Measurements from ENCODE around the gene NRN1. TPM values are rescaled to one million over a fixed set of nuclear protein-coding genes. Genes with fewer than 3 reads are reported as not detected.

The NRN1 gene
- total RNA-seq, 1 donor from 2014 or later: 20.0 TPM

DNA sequence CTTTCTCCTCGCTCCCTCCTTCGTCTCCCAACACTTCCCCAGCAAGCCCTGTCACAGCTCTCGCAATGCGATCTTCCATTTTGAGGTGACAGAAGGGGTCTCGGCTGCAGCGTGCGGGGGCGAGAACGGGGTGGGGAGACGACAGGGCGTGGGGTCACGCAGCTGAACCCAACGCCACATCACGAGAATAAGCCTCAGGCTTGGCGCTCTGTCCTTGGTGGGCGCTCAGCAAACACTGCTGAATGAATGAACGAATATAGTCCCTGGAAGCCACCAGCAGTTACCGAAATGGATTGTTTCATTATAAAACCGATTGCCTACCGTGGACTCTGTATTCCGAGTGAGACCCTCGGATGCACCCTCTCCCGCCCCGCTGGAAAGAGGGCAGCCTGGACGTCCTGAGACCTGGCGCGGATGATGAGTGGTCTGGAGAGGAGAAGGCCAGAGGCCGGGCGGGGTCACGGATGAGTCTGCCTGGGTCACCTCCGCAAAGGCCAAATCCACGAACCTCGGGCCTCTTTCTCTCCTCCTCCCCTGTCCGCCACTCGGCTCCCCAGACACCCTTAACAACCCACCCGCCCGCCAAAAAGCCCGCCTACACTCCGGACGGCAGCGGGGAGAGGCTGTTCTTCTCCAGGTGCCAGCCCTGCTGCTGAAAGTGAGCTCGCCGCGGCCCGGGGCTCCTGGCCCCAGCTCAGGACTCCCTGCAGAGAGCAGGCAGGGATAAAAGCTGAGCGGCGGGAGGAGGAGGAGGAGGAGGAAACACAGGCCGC, 3.7 kb downstream of the NRN1 start:
- DNase-seq (ENCODE audit: low spot score): no peak

DNA sequence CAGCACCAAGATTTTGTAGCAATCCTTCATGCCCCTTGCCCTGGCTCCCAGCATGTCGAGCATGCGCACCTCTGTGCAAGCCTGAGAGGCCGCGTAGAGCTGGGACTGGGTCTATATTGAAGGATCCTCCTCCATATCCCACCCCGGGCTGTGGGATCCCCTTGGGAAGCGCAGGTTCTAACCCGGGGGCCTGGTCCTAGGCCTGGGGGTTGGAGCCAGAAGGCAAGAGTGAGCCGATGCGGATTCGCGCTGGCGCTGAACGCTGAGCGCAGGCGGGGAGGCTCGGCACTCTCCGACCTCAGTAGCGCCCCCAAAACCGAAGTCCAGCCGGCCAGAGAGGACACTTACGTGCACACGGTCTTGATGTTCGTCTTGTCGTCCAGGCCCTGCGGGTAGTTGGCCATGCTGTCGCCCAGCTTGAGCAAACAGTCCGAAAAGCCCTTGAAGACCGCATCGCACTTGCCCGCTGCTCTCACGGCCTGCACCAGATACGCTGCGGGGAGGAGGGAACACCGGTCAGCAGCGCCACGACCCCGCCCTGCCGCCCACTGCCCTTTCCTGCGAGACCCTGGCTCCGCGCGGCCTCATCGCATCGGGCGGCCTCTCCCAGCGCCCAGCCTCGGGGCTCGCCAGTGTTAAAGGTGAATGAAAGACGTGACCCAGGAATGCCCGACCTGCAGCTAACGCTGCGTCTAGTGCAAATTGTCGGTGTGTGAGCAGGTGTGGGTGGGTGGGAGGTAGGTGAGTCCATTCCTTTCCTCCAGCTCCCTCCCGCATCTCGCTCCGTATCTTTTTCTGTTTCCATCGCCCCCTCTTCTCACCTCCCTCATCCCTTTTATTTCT, 4.5 kb downstream of the NRN1 start:
- no peak for DNase-seq (ENCODE audit: low spot score)

DNA sequence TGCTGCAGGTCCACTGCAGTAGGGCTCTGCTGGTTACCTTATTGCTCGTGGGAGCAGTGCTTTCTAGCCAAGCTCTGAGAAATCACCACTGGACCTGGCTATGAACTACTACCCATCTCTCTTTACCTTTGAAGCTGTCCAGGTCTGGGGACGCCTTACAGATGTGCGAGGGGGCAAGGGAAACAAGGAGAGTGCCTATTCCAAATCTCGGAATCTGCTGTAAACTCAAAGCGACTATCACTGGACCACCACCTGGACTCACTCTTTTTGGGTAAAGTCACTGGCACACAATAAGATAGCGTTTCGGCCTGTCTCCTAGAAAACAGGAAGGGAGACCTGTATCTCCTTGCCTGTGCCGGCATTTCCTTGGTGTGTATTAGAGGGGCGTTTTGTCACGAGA, 5.3 kb downstream of the NRN1 start:
- no peak for DNase-seq (ENCODE audit: low spot score)

DNA sequence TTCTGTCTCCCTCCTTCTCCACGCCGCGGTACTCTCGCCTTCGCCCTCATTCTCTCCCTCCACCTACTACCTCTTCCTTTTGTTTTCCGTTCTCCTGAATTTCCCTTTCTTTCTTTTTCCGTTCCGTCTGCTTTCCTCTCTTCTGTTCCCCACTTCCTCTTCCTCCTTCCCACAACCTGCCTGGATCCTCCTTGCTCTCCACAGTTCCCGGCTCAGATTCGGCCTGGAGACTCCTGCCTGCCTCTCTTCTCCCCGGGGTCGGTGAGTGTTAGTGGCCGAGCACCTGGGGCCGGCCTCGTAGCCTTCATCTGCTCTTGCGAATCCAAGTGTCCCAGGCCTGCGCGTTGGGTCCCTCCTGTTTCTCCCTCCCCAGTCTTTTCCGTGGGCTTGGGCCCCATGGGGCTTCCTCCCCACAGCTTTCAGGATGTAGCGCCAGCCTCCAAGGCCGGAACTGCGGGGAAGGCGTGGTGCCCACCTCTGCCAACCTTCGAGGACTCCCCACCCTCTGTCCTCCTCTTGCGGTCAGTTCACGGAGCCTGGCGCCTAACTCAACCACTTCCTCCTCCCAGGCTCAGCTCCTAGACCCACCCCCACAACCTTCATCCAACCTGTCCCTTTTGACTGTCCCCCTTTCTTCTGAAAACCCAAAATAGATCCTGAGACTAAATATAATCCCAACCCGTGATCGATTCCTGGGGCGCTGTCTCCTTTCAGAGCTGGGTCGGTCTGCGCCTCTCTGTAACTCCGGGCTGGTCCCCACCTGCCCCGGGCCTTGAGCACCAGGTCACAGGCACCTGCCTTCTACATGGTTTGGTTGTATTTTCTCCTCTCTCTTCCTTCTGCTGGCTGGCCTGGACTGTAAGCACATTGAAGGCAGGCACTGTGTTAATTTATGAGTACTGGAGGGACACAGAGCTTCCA, 6.8 kb downstream of the NRN1 start:
- DNase-seq (ENCODE audit: low spot score): no peak

DNA sequence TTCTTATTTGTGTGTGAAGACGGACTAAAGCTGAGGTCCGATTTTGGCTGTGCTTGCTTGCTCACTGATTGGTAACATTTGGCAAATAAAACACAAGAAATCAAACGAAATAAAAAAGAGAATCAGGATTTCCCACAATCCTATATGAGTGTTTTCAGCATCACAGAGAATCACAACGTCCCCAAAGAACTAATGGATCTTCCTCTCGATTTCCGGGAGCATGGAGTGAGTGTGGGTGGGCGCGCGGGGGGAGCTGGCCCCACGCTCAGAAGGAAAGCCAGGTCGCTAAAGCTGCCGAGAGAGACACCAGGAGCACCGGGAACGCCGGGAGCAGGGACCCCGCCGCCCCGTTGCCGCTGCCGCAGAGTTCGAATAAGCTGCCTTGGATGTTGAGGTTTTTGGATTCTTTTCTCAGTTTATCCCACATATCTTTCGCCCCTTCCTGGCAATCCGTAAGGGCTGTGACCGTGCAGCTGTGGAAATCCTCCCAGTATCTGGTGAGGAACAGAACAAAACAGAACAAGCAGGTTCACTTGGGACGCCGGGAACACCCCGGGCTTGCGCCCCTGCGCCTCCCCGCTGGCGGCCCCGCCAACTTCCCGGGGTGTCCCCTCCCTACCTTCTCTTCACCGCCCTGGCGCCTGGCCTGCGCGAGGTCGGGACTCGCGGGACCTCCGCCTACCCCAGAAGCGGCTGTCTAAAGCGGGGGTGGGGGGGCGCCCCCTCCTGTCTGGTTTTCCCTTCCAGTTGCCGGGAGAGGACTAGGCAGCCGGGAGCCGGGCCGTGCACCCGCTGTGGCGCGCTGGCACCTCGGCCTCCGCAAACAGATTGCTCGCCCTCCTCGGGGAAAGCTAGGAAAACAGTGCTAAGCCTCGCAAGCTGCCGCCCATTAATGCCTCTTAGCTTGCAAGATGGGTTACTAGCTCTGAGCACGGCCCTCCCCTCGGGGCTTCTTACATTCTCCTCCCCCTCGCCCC, 7.7 kb downstream of the NRN1 start:
- no peak for DNase-seq (ENCODE audit: low spot score)

DNA sequence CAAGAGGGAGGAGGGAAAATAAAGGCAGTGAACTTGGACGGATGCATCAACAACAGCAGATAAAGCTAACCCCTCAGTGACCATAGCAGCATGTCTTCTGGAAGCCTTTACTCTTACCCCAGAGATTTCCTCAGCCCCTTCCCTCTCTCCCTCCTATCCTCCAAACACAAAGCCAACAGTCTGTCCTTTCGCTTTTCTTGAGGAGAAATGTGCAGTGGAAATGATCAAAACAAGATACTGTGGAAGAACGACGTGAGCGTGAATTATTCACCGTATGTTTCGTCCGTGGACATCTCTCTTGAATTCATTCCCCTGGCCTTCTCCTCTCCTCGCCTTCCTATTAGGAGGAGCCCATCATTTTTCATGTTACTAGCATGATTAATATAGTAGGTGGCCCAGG, 8.5 kb downstream of the NRN1 start:
- no peak for DNase-seq (ENCODE audit: low spot score)

DNA sequence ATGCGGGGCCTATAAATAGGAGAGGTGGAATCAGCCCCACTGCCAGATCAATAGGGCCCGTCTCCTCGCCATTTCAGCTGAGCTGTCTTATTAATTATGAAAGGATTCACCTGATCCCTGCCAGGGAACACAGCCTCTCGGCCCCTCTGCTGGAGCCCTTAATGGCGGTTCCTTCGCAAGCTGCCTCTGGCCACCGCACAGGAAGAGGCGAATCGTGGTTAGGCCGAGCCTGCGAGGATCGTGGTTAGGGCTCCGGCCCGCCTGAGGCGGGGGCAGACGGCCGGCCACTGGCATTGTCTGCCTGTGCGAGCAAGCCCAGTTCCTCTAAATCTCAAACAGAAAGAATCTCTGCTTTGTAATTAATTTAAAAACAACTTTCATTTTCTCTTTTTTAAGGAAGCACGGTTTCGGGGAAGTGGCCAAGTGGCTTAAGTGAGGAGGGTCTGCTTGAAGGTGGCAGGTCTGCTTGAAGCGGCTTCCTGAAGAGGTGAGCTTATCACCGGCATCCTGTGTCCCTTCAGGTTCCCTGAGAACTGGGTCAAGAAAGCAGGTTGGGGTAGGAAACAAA, 9.2 kb downstream of the NRN1 start:
- DNase-seq (ENCODE audit: low spot score): no peak

DNA sequence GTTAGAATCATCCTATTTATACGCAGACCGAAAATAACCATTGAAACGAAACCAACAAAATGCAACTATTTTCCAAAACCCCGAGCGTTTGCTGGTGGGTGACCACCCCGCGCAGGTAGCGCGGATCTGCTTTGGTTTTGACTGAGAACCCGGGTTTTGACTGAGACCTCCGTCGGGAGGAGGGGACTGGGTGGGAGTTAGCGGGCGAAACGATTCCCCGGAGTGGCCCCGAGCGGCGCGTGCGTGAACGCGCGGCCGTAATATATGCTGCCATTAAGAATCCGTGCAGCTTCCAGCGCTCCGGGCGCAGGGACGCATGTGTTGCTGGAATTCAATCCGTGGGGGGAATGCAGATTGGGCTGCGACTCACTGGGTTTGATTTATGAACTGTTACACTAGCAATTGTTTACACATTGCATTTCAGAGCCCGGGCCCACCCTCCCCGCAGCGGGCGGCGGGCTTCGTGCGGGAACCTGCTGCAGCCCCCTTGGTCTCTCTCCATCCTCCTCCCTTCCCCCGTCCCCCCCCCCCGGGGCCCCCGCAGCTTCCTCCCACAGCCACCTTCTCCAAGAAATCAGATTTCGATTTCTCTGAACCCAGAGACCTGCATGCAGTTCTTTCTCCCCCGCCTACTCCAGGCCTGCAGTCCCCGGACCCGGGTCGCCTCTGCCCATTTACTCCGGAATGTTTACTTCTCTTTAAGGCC, 9.9 kb downstream of the NRN1 start:
- DNase-seq (ENCODE audit: low spot score): no peak

DNA sequence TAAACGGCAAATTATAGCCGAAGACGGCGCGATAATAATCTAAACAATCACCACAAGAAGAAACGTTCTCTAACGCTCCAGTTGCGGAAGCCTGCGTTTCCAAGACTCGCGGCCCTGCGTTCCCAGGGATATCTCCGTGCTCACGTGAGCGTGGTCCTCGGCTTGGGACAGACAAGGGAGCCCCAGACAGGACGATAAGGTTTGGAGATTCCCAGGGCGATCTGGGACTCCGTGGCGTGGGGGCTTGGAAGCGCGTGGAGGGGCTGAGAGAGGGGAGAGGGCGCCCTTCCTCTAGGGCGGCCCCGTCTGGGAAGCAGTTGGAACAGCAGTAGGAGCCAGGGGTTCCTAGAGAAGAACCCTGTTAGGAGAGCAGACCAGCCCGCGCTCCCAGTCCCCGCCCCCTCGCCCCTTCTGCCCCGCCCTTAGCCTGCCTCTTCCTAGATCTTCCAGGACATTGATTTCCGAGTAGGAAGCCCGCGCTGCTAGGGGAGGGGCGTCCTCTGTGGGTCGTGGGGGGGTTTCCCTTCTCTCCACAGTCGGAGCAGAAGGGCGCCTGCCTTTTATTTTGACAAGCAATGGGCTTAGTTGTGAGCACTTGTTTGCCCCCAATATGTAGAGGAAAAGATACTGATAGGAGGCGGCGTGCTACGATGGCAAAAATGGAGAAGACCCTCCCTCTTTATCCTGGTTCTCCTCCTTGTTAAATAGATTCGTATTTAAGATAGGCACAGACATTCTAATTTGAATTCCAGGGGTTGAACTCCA, 10.6 kb downstream of the NRN1 start:
- DNase-seq (ENCODE audit: low spot score): no peak

DNA sequence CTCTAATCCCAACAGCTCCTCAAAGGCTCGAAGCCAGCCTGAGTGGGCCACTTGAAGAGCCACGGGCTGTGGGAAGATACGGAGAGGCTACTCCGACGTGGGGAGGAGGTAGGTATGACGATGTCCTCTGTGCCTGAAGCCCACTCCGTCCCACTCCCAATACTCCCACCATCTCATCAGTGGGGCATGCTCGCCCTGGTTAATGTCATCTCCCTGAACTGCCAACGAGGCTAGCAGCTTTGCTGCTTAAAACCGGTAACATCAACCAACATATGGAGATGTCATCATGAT, 11.1 kb downstream of the NRN1 start:
- no peak for DNase-seq (ENCODE audit: low spot score)

DNA sequence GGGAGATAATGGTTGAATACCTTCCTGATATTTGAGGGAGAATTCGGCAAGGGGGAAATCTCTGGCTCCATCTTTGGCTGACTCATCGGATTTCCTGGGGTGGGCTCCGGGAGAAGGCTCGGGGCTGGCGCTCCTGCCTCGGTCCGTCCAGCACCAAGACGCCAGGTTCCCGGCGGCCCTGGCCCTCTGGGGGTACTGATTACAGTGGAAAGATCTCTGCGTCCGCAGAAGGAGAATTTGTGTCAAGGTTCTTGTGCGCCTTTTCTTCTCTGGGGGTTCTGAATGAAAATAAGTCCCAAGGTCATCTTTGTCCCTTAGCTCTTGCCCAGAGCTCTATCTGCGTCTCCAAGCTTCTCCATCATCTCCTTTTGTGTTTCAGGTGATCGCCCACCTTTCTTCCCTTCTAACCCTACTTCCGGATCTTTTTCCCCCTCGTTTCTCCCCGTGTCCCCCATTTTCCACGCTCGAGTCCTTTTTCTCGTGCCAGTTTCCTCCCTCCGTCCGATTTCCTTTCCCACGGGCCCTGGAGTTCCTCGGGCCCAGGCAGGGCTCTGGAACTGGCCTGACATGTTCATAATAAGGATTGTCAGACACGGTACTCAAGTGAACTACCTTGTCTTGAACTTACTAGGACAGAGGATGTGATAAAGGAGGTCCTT, 11.6 kb downstream of the NRN1 start:
- DNase-seq (ENCODE audit: low spot score): no peak

DNA sequence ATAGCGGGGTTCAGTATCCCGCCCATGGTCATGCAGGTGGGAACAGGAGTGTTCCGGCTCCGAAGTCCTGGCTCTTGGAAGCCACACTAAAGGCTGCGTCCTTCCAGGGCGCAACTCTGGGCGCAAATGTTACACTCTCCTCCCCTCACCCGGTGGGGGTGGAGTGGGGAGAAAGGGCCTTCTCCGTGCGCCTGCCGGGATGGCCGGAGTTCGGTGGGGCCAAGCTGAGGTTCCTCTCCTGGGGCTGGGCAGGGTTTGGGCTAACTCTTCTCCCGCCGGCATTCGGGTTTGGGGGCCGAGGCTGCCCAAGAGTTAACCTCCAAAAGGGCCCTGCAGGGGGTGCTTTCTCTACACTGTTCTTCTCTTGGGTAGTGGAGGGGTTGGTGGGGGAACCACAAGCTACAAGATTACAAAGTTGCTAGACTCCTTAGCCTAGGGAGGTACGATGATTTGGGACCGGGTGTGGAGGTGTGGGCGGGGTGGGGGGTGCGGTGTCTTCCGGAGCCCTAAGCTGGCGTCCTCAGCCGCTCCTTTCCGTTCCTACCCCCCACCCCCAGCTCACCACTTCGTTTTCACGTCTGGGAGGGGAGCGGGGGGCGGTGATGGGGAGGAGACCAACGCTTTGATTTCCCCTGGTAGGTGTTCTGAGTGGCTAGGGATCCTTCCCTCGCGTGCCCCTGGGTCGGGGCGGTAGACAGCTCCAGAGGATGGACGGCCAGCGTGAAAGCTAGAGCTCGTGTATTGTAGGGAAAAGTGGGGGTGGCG, 12.3 kb downstream of the NRN1 start:
- no peak for DNase-seq (ENCODE audit: low spot score)

DNA sequence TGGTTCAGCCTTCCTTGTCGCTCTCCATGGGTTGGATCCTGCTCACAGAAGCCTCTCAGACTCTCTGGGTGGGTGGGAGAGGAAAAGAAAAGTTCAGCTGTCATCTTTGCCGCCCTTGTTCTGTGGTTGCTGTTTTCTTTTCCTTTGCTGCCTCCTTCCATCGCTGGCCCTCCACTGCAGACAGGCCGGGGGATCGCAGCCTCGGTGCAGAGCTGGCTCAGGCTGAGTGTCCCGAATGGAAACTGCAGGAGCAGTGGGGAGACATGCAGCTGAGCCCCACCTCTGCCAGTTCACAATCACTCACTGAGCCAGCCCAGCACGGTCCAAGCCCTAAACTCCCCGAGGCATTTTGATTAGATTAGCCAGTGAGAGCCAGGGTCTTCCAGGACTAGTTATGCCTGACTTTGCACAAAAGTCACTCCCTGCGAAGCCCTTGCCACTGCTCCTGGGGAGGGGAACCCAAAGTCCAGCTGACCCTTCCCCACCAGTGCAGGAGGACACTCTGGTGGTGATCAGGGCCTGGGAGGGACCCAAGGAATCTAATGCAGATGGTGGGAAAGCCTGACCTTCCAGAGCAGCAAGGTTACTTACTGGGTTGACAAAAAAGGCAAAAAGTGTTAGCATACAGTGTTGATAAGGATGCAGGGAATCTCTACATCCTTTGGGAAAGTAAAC, 14.0 kb downstream of the NRN1 start:
- DNase-seq (ENCODE audit: low spot score): no peak

DNA sequence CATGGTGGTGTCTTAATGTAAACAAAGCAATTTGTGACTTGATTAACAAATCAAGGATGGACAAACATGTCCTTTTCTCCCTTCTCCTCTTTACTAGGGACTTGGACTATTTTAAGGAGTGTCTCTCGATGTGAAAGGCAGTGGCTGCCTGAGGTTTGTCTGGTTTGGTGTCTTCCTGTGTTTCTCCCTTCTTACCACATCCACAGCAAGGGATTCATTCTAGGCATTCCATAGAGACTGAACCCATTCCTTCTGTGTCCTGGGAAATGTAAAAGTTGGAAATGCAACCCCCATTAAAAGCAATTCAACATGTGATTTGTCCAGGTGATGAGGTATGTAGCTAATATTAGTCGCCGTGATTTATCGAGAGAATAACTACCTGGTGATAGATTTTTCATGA, 15.9 kb downstream of the NRN1 start:
- DNase-seq (ENCODE audit: low spot score): no peak

DNA sequence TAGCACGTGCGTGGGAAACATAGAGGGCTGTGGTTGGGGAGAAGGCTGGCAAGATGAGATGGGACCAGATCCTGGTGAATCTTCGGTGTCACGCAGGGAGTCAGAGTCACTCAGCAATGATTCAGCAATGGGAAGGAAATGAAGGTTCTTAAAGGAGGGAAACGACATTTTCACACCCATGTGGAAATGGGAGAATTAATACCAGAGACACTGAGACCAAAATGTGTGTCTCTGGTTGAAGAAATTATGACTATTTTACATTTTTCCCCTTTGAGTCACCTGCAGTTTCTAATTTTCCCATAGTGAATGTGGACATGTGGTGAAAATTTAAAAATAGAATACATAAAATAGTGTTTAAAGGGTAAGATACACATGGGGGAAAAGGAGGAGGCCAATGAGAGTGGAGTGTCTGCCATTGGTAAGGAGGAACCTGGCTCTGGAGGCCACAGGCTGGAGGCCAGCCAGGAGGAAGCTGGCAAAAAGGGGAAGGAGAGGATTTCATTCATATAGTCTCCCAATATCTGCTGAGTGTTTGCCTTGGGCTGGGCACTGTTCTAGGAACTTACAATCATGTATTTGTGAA, 17.5 kb downstream of the NRN1 start:
- no peak for DNase-seq (ENCODE audit: low spot score)

DNA sequence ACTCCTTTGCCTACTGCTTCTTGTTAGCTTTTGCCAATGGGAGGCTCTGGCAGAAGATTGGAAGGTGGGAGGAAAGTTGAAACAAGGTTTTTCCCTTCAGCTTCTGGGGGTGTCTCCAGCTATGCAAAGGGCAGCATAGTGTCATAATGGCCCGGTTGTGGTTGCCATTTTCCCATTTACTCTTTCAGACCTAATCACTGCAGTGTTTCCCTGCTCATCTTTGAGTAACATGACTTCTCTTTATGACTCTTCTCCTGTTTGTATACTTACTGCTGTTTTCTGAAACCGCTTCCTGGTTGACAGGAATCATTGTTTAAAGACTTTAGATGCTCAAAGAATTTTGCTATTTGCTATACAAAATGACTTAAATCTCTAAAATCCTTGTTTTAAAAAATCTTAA, 19.9 kb downstream of the NRN1 start:
- no peak for DNase-seq (ENCODE audit: low spot score)
